Activated B cell treated with CpG ODN at 0.5 μM for 24 hours (primary cell): Measurements from ENCODE around the gene CLN3. TPM values are rescaled to one million over a fixed set of nuclear protein-coding genes. Genes with fewer than 3 reads are reported as not detected.
A peak's percentile ranks its signal among the peaks of the same experiment; 100 is the strongest.

ENCODE experiments used
- ATAC-seq: fragments of 200-7000 bp; cut with Tn5 transposase; one replicate; pipeline ENCODE4 v1.10.0; 2021; ENCODE audit warnings: low read depth, mild to moderate bottlenecking, moderate library complexity
- CTCF ChIA-PET: fragments of 350-600 bp; sonication (Branson Sonifier 250); formaldehyde crosslinking; loops from one replicate; lab custom pipeline; 2021; ENCODE audit warnings: antibody characterized with exemption; lab: Charles Lee
- POLR2A ChIA-PET: fragments of 350-600 bp; sonication (Branson Sonifier 250); formaldehyde crosslinking; loops from one replicate; lab custom pipeline; 2021; ENCODE audit warnings: antibody characterized with exemption; lab: Charles Lee
- DNase-seq: peaks from one replicate; pipeline ENCODE4 v3.0.0; 2022
- H3K27ac Mint-ChIP-seq: one replicate; pipeline ENCODE4 v1.8.0; 2020; ENCODE audit warnings: mixed read lengths
- H3K27me3 Mint-ChIP-seq: one replicate; pipeline ENCODE4 v1.8.0; 2021; ENCODE audit warnings: mixed read lengths
- H3K36me3 Mint-ChIP-seq: one replicate; pipeline ENCODE4 v1.8.0; 2021; ENCODE audit warnings: low read depth, mixed read lengths
- H3K4me1 Mint-ChIP-seq: one replicate; pipeline ENCODE4 v1.8.0; 2021; ENCODE audit warnings: mixed read lengths
- H3K4me3 Mint-ChIP-seq: one replicate; pipeline ENCODE4 v1.8.0; 2020; ENCODE audit warnings: mild to moderate bottlenecking, mixed read lengths
- H3K9me3 Mint-ChIP-seq: one replicate; pipeline ENCODE4 v1.8.0; 2020; ENCODE audit warnings: mixed read lengths
- CTCF ChIP-seq: fragments of 200-600 bp; IDR thresholded peaks from one replicate; pipeline ENCODE4 v1.8.0; 2022; ENCODE audit warnings: antibody characterized with exemption, mild to moderate bottlenecking
- intact Hi-C: fragments of 100-400 bp; cut with micrococcal nuclease; formaldehyde crosslinking; loops from one replicate; pipeline ENCODE4 v1.15.1; 2024
- total RNA-seq: library from RNA; stranded (reverse); gene quantifications from 2 replicates; pipeline ENCODE4 v1.2.3, GENCODE V29; 2022

Gene CLN3
- total RNA-seq, 1 donor from 2014 or later = 32.0 TPM

GRCh38 chr16:28513484-28514181 is 21.8 kb upstream of the CLN3 start:
- Mint-ChIP-seq H3K4me3 (no peak overlapping the region), H3K27me3 (no peaks in the 10 kb centered on the region), H3K4me1 (peaks cover 5% of the 10 kb centered on the region), H3K27ac (no peak overlapping the region), H3K36me3 (no peaks in the 10 kb centered on the region), H3K9me3 (no peaks in the 10 kb centered on the region)
- DNase-seq = no peak
- ATAC-seq = no peak
- POLR2A ChIA-PET = interaction anchor here (0.6 to 1.1 kb wide), 2 partner anchors 21 to 40 kb away, joined by 3 read pairs; partner anchors contain the start of gene SGF29
- no peak for TF ChIP-seq CTCF
- intact Hi-C loops = no loop called here
- CTCF ChIA-PET = no interaction called here

GRCh38 chr16:28511801-28512789 is 20.2 kb upstream of the CLN3 start:
- H3K27ac Mint-ChIP-seq = peak overlapping the region; percentile 33
- ChIA-PET POLR2A (interaction anchor here (0.9 kb wide), 1 partner anchor 20 kb away, joined by 4 read pairs; the partner anchor contains the start of gene CLN3), CTCF (no interaction called here)
- DNase-seq (no peak), ATAC-seq (no peak)
- no peaks in the 10 kb centered on the region for H3K27me3 Mint-ChIP-seq
- intact Hi-C loops = no loop called here
- H3K4me1 Mint-ChIP-seq = peaks cover 16% of the 10 kb centered on the region
- TF ChIP-seq CTCF = no peak
- no peaks in the 10 kb centered on the region for H3K9me3 Mint-ChIP-seq
- no peaks in the 10 kb centered on the region for H3K36me3 Mint-ChIP-seq
- no peak overlapping the region for H3K4me3 Mint-ChIP-seq

GRCh38 chr16:28511031-28511430 is 19.2 kb upstream of the CLN3 start:
- H3K27me3 Mint-ChIP-seq = no peaks in the 10 kb centered on the region
- POLR2A ChIA-PET = interaction anchor here (0.9 kb wide), 1 partner anchor 19 kb away, joined by 4 read pairs; the partner anchor contains the start of gene CLN3
- intact Hi-C loops = no loop called here
- H3K4me3 Mint-ChIP-seq = no peak overlapping the region
- no peaks in the 10 kb centered on the region for H3K9me3 Mint-ChIP-seq
- TF ChIP-seq CTCF = no peak
- CTCF ChIA-PET = no interaction called here
- peaks cover 27% of the 10 kb centered on the region for H3K4me1 Mint-ChIP-seq
- H3K27ac Mint-ChIP-seq = no peak overlapping the region
- no peak for DNase-seq
- no peaks in the 10 kb centered on the region for H3K36me3 Mint-ChIP-seq
- no peak for ATAC-seq

- intact Hi-C loops = no loop called here
- no peak for TF ChIP-seq CTCF
- Mint-ChIP-seq H3K27me3 (no peaks in the 10 kb centered on the region), H3K4me1 (peaks cover 29% of the 10 kb centered on the region), H3K9me3 (no peaks in the 10 kb centered on the region), H3K27ac (no peak overlapping the region), H3K4me3 (no peak overlapping the region), H3K36me3 (no peaks in the 10 kb centered on the region)
- POLR2A ChIA-PET = no interaction called here
- CTCF ChIA-PET = no interaction called here
- DNase-seq = no peak
- ATAC-seq = no peak
These were observed 13.7 kb upstream of the CLN3 start for GRCh38 chr16:28505489-28506137.
